Measurements from ENCODE around the gene MB21D2. TPM values are rescaled to one million over a fixed set of nuclear protein-coding genes. Genes with fewer than 3 reads are reported as not detected.

MB21D2 gene
- total RNA-seq, 1 donor from 2014 or later, result 8.9 TPM

DNA sequence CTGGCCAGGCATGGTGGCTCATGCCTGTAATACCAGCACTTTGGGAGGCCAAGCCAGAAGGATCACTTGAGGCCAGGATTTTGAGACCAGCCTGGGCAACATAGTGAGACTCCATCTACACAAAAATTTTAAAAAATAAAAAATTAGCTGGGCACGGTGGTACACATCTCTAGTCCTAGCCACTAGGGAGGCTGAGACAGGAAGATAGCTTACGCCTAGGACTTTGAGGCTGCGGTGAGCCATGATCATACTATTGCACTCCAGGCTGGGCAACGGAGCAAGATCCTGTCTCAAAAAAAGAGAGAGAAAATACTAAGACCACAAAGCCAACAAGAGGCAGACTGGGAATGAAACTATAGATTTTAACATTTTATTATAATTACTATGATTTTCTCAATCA lies 4.1 kb downstream of the MB21D2 start:
- Mint-ChIP-seq H3K4me3 (ENCODE audit: unreplicated experiment) (no peak overlapping the region), H3K36me3 (ENCODE audit: low read depth) (no peaks in the 10 kb centered on the region), H3K27me3 (ENCODE audit: low read depth) (no peaks in the 10 kb centered on the region), H3K4me1 (ENCODE audit: low read depth) (peaks cover 24% of the 10 kb centered on the region), H3K27ac (ENCODE audit: unreplicated experiment) (no peak overlapping the region), H3K9me3 (ENCODE audit: low read depth) (no peaks in the 10 kb centered on the region)
- TF ChIP-seq, protein P1, sequence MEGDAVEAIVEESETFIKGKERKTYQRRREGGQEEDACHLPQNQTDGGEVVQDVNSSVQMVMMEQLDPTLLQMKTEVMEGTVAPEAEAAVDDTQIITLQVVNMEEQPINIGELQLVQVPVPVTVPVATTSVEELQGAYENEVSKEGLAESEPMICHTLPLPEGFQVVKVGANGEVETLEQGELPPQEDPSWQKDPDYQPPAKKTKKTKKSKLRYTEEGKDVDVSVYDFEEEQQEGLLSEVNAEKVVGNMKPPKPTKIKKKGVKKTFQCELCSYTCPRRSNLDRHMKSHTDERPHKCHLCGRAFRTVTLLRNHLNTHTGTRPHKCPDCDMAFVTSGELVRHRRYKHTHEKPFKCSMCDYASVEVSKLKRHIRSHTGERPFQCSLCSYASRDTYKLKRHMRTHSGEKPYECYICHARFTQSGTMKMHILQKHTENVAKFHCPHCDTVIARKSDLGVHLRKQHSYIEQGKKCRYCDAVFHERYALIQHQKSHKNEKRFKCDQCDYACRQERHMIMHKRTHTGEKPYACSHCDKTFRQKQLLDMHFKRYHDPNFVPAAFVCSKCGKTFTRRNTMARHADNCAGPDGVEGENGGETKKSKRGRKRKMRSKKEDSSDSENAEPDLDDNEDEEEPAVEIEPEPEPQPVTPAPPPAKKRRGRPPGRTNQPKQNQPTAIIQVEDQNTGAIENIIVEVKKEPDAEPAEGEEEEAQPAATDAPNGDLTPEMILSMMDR (IDR thresholded peaks at IDR 0.05), result no peak
- DNase-seq (ENCODE audit: low spot score), result no peak

DNA sequence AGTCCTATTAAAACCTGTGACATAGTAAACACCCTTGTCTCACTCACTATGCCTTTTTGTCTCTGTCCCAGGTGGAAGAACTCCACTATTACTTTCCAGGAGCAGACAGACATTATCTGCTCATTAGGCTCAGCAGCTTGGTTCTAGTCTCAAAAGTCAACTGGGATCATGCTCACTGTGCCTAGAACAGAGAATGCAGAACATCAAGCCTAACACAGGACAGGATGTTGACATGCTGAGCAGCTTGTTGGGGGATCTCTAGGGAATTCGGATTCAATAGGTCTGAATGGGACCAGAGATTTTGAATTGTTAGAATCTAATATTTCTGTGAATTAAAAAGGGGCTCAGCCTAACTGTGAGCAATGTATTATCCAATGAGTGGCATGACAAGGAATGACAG lies 6.4 kb downstream of the MB21D2 start:
- no peak for DNase-seq (ENCODE audit: low spot score)
- H3K27me3 Mint-ChIP-seq (ENCODE audit: low read depth), result no peaks in the 10 kb centered on the region
- H3K9me3 Mint-ChIP-seq (ENCODE audit: low read depth), result no peaks in the 10 kb centered on the region
- TF ChIP-seq, protein P1 (IDR thresholded peaks at IDR 0.05), result no peak
- no peaks in the 10 kb centered on the region for H3K36me3 Mint-ChIP-seq (ENCODE audit: low read depth)
- H3K4me3 Mint-ChIP-seq (ENCODE audit: unreplicated experiment), result no peak overlapping the region
- H3K27ac Mint-ChIP-seq (ENCODE audit: unreplicated experiment), result no peak overlapping the region
- H3K4me1 Mint-ChIP-seq (ENCODE audit: low read depth), result peaks cover 19% of the 10 kb centered on the region

DNA sequence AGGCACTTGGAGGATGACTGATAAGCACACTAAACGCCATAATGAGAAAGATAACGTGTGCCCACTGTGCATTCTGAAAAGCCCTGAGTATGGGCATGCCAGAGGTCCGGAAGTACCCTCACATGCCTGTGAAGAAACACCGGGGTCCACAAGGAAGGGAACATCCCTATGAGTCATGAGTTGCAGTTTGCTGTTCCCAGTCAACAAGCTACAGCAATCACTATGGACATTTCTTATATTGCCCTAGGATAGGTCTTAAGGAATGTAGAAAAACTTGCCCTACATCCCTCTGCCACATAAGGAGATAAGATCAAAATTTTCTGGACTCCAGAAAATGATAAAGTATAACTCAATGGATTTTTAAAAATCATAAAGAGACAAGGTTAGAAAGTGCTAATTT lies 9.9 kb downstream of the MB21D2 start:
- no peaks in the 10 kb centered on the region for H3K36me3 Mint-ChIP-seq (ENCODE audit: low read depth)
- TF ChIP-seq, protein P1 (IDR thresholded peaks at IDR 0.05), result no peak
- H3K4me1 Mint-ChIP-seq (ENCODE audit: low read depth), result no peaks in the 10 kb centered on the region
- no peaks in the 10 kb centered on the region for H3K9me3 Mint-ChIP-seq (ENCODE audit: low read depth)
- no peak overlapping the region for H3K27ac Mint-ChIP-seq (ENCODE audit: unreplicated experiment)
- H3K4me3 Mint-ChIP-seq (ENCODE audit: unreplicated experiment), result no peak overlapping the region
- DNase-seq (ENCODE audit: low spot score), result no peak
- H3K27me3 Mint-ChIP-seq (ENCODE audit: low read depth), result no peaks in the 10 kb centered on the region

DNA sequence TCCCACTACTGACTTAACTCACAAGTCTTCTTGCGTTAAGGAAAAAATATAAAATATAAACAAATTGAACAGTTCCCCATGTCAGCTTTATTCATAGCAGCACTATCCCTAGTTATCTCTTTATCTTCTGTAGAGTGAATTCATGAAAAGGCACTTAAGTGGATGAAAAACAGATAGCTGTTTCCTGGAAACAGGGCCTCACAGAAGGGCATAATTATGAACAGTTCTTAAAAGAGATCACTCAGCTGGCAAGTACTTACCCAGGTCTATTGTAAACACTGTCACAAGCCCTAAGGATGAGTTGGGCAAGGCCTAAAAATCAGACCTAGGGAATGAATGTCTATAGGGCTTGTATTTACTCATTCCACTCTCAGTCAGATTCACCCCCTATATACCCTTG lies 10.7 kb downstream of the MB21D2 start:
- H3K36me3 Mint-ChIP-seq (ENCODE audit: low read depth), result no peaks in the 10 kb centered on the region
- no peaks in the 10 kb centered on the region for H3K9me3 Mint-ChIP-seq (ENCODE audit: low read depth)
- no peaks in the 10 kb centered on the region for H3K27me3 Mint-ChIP-seq (ENCODE audit: low read depth)
- H3K4me3 Mint-ChIP-seq (ENCODE audit: unreplicated experiment), result no peak overlapping the region
- TF ChIP-seq, protein P1 (IDR thresholded peaks at IDR 0.05), result no peak
- no peak for DNase-seq (ENCODE audit: low spot score)
- H3K27ac Mint-ChIP-seq (ENCODE audit: unreplicated experiment), result no peak overlapping the region
- H3K4me1 Mint-ChIP-seq (ENCODE audit: low read depth), result peaks cover 3% of the 10 kb centered on the region

DNA sequence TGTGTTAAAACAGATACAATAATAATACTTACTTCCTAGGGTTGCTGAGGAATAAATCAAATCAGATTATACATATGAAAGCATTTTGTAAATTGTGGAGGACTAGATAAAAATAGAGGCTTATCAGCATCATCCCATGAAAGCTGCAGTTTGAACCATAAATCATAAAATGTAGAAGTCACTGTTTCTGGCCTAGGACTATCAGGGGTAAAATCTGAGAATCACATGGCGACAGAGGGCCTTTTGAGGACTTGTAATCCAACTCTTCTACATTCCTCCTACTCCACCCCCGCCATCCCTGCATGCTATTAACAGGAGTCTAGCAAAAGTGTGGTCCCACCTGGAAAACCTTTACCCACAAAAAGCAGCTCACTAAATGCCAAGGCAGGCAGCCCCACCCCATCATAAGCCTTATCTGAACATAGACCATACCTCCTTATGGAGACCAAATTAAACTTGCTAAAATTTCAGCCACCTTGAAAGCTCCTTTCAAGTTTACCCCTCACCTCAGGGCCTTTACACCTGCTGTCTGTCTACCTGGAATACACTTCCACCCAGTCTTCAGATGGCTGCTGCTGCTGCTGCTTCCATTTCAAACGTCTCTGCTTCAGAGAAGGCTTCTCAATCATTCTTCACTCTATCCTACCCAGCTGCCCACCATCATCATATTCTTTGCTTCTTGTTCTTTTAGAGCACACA lies 11.5 kb downstream of the MB21D2 start:
- DNase-seq (ENCODE audit: low spot score), result no peak
- Mint-ChIP-seq H3K27me3 (ENCODE audit: low read depth) (no peaks in the 10 kb centered on the region), H3K4me3 (ENCODE audit: unreplicated experiment) (no peak overlapping the region), H3K4me1 (ENCODE audit: low read depth) (peaks cover 11% of the 10 kb centered on the region), H3K9me3 (ENCODE audit: low read depth) (no peaks in the 10 kb centered on the region), H3K27ac (ENCODE audit: unreplicated experiment) (no peak overlapping the region), H3K36me3 (ENCODE audit: low read depth) (no peaks in the 10 kb centered on the region)
- TF ChIP-seq, protein P1 (IDR thresholded peaks at IDR 0.05), result no peak

Measured in chondrocyte (in vitro differentiated cells).